T-helper 17 cell (primary cell): Measurements from ENCODE around the gene MSL1. TPM values are rescaled to one million over a fixed set of nuclear protein-coding genes. Genes with fewer than 3 reads are reported as not detected.
A peak's percentile ranks its signal among the peaks of the same experiment; 100 is the strongest.

Experiments used
- ATAC-seq: fragments of 150-1000 bp; cut with Tn5 transposase; 2 replicates; pipeline ENCODE4 v1.10.0; 2021; ENCODE audit warnings: mild to moderate bottlenecking, moderate library complexity
- DNase-seq, 3 donors: peaks; one replicate each; pipeline versions ENCODE4 v3.0.0 to v3.0.0-alpha.2; 2020 to 2021
- H3K9me3 ChIP-seq: one replicate; pipeline ENCODE4 v1.7.0; 2013; ENCODE audit warnings: low read length, mild to moderate bottlenecking; ENCODE audit not compliant: control insufficient read depth, poor library complexity, severe bottlenecking
- H3K27ac Mint-ChIP-seq: one replicate; pipeline ENCODE4 v1.8.0; 2022; ENCODE audit warnings: mild to moderate bottlenecking, moderate library complexity, mixed read lengths
- H3K27me3 Mint-ChIP-seq: one replicate; pipeline ENCODE4 v1.8.0; 2022; ENCODE audit warnings: mixed read lengths
- H3K36me3 Mint-ChIP-seq: one replicate; pipeline ENCODE4 v1.8.0; 2022; ENCODE audit warnings: low read depth, mixed read lengths
- H3K4me1 Mint-ChIP-seq: one replicate; pipeline ENCODE4 v1.8.0; 2022; ENCODE audit warnings: mild to moderate bottlenecking, mixed read lengths
- H3K4me3 Mint-ChIP-seq: one replicate; pipeline ENCODE4 v1.8.0; 2022; ENCODE audit warnings: mild to moderate bottlenecking, moderate library complexity, mixed read lengths
- total RNA-seq, 4 donors: library from RNA in 2 of 4; stranded (reverse) in 2 of 4; gene quantifications; one replicate each; pipeline ENCODE4 v1.2.3 and lab custom pipeline; 2022 to 2026

The MSL1 gene, protein sequence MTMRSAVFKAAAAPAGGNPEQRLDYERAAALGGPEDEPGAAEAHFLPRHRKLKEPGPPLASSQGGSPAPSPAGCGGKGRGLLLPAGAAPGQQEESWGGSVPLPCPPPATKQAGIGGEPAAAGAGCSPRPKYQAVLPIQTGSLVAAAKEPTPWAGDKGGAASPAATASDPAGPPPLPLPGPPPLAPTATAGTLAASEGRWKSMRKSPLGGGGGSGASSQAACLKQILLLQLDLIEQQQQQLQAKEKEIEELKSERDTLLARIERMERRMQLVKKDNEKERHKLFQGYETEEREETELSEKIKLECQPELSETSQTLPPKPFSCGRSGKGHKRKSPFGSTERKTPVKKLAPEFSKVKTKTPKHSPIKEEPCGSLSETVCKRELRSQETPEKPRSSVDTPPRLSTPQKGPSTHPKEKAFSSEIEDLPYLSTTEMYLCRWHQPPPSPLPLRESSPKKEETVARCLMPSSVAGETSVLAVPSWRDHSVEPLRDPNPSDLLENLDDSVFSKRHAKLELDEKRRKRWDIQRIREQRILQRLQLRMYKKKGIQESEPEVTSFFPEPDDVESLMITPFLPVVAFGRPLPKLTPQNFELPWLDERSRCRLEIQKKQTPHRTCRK
- total RNA-seq (100 to 1,000 TPM; 101 to 106 TPM), total RNA-seq (lab: John Stamatoyannopoulos, UW) (136 to 218 reads per million in 2 donors)

DNA sequence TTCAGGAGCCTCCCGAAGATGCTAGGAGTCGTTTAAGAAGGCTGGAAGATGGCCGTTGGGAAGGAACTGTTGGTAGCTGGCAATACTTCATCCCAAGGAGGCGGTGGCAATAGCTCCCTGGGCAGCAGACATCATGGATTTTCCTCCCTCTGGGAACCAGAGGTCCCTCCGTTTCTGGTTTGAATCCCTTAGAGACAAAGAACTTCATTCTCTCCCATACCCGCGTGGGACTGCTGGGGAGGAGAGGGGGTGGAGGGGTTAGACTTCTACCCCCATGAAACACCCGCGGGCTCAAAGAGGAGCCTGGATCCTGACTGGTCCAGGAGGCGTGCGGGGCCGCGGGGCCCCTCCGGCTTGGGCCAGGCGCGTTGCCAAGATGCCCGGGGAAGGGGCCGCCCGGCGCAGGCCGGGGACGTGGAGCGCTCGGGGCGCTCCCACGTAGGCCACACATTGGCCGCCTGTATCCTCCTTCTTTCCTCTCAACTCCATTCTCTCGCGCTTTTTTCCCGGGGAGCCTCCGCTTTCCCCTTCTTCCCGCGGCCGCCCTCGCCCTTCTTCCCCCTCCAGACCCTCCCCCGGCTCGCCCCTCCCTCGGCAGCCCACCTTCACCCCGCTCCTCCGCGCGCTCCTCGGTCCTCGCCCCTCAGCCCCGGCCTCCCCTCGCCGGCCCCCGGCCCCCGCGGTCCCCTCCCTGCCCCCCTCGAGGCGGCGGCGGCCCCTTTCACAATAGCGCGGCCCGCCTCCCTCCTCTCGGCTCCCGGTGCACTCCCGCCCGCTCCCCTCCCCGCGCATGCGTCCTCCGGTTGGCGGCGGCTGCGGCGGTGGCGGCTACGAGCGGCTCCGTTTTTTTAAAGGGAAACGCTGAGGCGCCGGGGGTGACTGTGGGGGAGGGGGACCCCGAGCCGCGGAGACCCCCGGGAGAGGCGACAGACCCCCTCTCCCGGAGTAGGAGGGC, at the start of gene MSL1:
Gene MSL1 (plus strand): TSS at position 791 of the 955 bp plus-strand sequence. CDS start 642 bp downstream, outside the sequence.
- Mint-ChIP-seq H3K4me3 (peak within 1 kb of the TSS; percentile 99), H3K36me3 (peaks cover 2% of the 10 kb centered on the region), H3K4me1 (peaks cover 36% of the 10 kb centered on the region), H3K27me3 (no peaks in the 10 kb centered on the region), H3K27ac (peak within 1 kb of the TSS; percentile 97)
- DNase-seq (peak; percentile 84 to 86 (median 86)), ATAC-seq (peak; percentile 78)
- H3K9me3 ChIP-seq, result no peaks in the 10 kb centered on the region

DNA sequence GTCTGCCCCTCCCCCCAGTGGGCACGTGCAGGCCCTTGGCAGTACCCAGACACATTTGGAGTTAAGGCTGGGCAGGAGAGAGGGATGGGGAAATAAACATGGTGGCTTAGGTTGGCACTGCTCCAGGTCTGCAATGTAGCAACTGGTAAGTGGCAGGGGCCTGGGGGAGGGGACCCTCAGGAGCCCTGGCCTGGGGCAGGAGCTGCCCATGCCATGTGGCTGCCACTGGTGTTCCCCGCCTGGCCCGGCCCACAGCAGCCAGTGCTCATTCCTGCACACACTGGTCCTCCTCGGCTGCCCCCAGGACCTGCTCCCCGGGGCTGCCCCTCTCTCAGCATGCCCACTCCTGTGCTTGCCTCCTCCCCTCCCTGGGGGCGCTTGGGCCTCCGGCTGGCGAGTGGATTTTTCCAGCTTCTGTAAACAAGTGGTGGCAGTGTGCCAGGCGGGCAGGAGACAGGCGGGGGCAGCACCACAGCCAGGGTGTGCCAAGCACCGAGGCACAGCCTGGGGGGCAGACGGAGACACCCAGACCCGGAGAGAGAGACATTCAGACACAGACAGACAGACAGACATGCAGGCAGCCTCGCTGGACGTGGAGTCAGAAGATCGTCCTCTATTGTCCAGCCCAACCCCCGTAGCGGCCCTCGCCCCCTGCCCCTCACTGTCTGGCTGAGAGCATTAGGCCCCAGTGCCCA, 49.6 kb upstream of the MSL1 start:
- Mint-ChIP-seq H3K27ac (peak overlapping the region; percentile 47), H3K4me3 (no peak overlapping the region)

DNA sequence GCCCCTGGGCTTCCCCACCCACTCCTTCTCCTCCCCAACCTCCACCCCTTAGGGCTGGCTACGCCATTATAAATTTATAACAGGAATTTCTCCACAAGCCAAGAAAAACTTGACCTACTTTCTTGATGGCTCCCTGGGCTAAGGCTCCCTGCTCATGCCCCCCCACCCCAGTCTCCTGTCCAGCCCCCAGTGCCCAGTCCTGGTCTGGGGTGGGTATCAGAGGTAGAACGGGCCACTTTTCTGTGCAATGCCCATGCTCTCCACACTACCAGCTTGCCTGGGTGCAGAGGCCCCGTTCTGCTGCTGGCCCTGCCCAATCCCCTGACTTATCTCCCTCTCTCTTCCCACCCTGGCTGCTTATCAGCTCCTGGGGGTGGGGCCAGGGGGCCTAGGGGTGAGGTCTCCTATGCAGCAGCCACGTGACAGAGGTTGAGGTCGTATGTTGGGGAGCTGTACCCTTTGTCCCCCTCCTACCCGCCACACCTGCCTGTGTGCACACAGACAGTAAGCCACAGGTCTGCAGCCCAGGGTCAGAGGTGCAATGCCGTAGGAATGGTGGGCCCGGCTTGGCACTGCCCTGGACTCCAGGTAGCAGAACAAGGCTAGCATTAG, 48.9 kb upstream of the MSL1 start:
- peaks cover 44% of the 10 kb centered on the region for H3K4me1 Mint-ChIP-seq

More for the DNA sequence above, 49.6 kb upstream of the MSL1 start:
- Mint-ChIP-seq H3K27me3 (no peaks in the 10 kb centered on the region), H3K4me1 (peaks cover 48% of the 10 kb centered on the region), H3K36me3 (peaks cover 2% of the 10 kb centered on the region)
- DNase-seq (no peak), ATAC-seq (no peak)
- no peaks in the 10 kb centered on the region for H3K9me3 ChIP-seq

DNA sequence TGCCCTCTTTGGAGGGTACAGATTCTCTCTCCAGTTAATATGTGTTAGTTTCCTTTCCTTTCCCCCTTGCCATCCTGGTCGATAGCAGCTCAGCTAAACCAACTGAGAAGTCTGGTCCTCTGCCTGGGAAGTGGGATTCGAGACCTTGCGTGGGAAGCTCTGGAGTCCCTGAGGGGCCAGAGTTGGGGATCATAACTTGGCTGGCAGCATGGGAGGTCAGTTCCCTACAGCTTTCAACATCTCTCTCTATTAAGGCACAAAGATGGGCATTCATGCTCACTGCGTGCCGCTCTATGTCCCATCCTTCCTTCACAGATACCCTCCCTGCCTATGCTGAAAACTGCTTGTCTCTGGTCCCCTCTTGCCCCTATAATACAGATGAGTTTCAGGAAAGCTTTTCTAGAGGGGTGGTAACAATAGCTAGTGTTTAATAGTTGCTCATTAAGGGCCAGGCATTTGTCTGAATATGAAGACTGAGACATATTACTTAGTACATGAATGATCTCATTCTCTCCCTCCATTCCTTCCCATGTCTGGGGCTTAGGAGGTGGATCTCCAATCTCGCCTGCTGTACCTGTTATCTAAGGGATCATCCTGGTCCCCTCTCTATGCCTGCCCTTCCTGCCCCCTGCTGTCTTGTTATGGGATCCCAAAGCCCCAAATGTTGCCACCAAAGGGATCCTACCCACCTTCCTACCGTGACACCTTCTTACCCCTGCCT, 48.2 kb upstream of the MSL1 start:
- peak overlapping the region; percentile 47 for H3K27ac Mint-ChIP-seq
- ATAC-seq (no peak), DNase-seq (no peak)
- peaks cover 41% of the 10 kb centered on the region for H3K4me1 Mint-ChIP-seq
- H3K4me3 Mint-ChIP-seq, result no peak overlapping the region
- no peaks in the 10 kb centered on the region for H3K27me3 Mint-ChIP-seq
- no peaks in the 10 kb centered on the region for H3K9me3 ChIP-seq
- H3K36me3 Mint-ChIP-seq, result peaks cover 4% of the 10 kb centered on the region

More for the DNA sequence above, 48.9 kb upstream of the MSL1 start:
- Mint-ChIP-seq H3K27me3 (no peaks in the 10 kb centered on the region), H3K4me3 (no peak overlapping the region), H3K36me3 (peaks cover 3% of the 10 kb centered on the region), H3K27ac (peak overlapping the region; percentile 47)
- H3K9me3 ChIP-seq, result no peaks in the 10 kb centered on the region
- ATAC-seq, result no peak
- DNase-seq, result no peak

DNA sequence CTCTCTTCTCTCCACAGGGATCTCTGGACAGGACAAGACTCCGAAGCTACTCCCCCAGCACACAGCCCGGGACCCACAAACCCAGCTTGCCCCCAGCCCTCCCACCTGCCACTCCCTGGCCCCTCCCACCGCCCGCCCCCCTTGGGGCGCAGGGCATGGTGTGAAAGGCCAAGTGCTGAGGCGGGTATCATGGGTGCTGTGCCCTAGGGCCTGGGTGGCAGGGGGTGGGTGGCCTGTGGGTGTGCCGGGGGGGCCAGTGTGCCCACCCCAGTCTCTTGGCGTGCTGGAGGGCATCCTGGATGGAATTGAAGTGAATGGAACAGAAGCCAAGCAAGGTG, 47.6 kb upstream of the MSL1 start:
- no peak overlapping the region for H3K27ac Mint-ChIP-seq
- H3K4me1 Mint-ChIP-seq, result peaks cover 36% of the 10 kb centered on the region
- no peak overlapping the region for H3K4me3 Mint-ChIP-seq
- no peaks in the 10 kb centered on the region for H3K27me3 Mint-ChIP-seq
- DNase-seq, result no peak
- no peak for ATAC-seq
- H3K9me3 ChIP-seq, result no peaks in the 10 kb centered on the region
- peaks cover 4% of the 10 kb centered on the region for H3K36me3 Mint-ChIP-seq

DNA sequence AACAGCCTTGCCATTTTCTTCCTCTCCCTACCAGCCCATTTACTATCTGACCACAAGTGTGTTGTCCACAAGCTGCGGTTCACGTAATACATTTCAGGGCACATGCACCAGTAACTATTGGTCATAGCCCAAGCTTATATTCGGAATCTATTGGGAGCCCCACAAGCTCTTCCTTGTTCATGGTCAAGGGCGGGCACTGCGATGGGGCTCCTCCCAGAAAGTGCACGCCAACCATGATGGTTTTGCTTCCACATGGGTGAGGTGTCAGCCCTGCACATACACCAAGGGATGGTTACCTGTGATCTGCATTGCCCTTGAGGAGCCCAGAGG, 46.9 kb upstream of the MSL1 start:
- no peaks in the 10 kb centered on the region for H3K9me3 ChIP-seq
- H3K27me3 Mint-ChIP-seq, result no peaks in the 10 kb centered on the region
- H3K4me1 Mint-ChIP-seq, result peaks cover 29% of the 10 kb centered on the region
- no peak overlapping the region for H3K4me3 Mint-ChIP-seq
- ATAC-seq (no peak), DNase-seq (no peak)
- H3K36me3 Mint-ChIP-seq, result peaks cover 4% of the 10 kb centered on the region
- H3K27ac Mint-ChIP-seq, result peak overlapping the region; percentile 51

DNA sequence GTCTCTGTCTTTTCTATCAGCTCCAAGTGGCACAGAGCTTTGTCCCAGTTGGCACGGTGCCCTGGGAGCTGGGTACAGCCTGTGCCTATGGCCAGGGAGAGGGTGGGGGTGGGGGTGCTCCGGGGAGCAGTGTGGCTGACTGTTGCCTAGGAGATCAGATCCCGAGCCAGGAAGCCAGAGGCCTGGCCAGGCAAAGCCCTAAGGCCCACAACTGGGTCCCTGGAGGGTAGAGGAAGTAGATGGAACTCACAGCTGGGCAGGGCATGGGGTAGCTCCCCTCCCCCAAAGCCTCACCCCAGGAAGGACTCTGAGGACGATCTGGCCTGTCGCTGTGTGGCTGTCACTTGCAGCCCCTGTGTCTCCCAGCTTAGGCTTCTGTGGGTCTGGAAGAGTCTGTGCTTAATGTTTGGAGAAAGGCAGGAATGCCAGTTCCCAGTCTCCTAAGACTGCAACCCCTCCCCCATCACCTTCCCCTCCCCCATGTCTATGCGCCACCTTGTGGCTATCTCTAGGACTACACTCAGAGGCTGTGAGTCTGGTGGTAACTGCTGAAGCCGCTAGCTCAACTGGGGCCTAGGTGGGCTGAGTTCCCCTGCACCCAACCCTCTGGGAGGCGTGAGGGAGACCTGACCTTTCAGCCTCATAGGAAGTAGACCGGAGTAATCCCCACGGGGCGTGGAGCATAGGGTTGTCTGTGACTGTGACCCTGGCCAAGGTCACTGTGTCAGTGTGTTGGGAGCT, 46.4 kb upstream of the MSL1 start:
- H3K9me3 ChIP-seq, result no peaks in the 10 kb centered on the region
- peak; percentile 91 for ATAC-seq
- peaks cover 25% of the 10 kb centered on the region for H3K4me1 Mint-ChIP-seq
- H3K36me3 Mint-ChIP-seq, result peaks cover 4% of the 10 kb centered on the region
- peak; percentile 39 to 69 (median 58) for DNase-seq
- H3K27ac Mint-ChIP-seq, result peak overlapping the region; percentile 51
- H3K4me3 Mint-ChIP-seq, result peak overlapping the region; percentile 43
- no peaks in the 10 kb centered on the region for H3K27me3 Mint-ChIP-seq

DNA sequence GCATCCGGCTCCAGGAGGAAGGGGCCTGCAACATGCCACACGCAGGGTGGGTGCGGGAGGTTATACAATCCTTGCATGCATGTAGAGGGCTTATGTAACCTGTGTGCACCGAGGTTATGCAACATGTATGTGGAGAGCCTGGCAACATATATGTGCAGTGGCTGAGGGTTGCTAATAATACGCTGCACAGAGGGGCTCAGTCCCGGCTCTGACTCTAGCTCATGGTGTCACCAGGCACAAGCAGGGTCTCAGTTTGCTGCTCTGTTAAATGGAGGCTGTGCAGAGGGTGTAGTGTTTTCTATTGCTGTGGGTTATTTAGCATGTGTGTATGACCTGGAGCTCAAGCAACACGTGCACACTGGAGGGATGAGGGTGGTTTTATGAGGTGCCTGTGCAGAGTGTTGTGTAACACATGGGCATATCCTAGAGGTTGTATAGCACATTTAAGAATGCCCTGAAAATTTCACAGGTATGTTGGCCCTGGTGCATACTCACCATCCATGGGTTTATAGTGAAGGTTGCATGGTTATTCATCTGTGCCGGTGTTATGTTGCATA, 45.8 kb upstream of the MSL1 start:
- Mint-ChIP-seq H3K4me1 (peaks cover 21% of the 10 kb centered on the region), H3K27me3 (no peaks in the 10 kb centered on the region), H3K36me3 (peaks cover 4% of the 10 kb centered on the region), H3K27ac (peak overlapping the region; percentile 51), H3K4me3 (no peak overlapping the region)
- H3K9me3 ChIP-seq, result no peaks in the 10 kb centered on the region
- DNase-seq (no peak), ATAC-seq (no peak)

DNA sequence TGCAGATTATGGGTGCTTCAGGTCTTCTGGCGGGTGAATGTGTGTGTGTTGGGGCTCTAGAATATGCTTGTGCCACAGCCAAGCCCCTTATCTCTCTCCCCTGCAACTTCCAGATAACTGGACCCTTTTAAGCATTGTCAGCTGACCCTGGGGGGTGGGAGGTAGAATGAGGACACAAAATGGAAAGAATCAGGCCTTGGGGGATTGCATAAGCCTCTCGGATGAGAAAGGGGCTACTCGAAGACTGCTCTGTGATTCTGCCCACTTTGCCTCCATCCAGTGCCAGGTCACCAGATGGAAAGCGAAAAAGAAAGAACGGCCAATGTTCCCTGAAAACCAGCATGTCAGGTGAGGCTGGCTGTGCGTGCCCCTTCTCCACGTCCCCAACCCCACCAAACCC, 45.2 kb upstream of the MSL1 start:
- Mint-ChIP-seq H3K4me1 (peaks cover 21% of the 10 kb centered on the region), H3K27me3 (no peaks in the 10 kb centered on the region), H3K4me3 (no peak overlapping the region), H3K36me3 (peaks cover 4% of the 10 kb centered on the region), H3K27ac (no peak overlapping the region)
- H3K9me3 ChIP-seq, result no peaks in the 10 kb centered on the region
- DNase-seq, result no peak
- ATAC-seq, result no peak

DNA sequence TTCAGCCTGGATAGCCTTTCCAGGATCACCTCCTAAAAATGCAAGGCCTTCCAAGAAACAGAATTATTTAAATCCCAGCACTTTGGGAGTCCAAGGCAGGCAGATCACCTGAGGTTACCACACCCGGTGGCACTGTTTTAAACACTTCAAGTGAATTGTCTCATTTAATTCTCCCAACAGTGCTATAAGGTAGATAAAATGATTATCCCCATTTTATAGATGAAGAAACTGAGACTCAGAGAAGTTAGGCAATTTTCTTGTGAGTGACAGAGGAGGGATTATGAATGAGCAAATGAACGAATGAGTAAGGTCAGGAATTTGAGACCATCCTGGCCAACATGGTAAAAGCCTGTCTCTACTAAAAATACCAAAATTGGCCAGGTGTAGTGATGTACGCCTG, 42.2 kb upstream of the MSL1 start:
- Mint-ChIP-seq H3K27ac (no peak overlapping the region), H3K36me3 (peaks cover 6% of the 10 kb centered on the region), H3K27me3 (no peaks in the 10 kb centered on the region), H3K4me1 (peaks cover 14% of the 10 kb centered on the region), H3K4me3 (no peak overlapping the region)
- DNase-seq (no peak), ATAC-seq (no peak)
- H3K9me3 ChIP-seq, result no peaks in the 10 kb centered on the region

DNA sequence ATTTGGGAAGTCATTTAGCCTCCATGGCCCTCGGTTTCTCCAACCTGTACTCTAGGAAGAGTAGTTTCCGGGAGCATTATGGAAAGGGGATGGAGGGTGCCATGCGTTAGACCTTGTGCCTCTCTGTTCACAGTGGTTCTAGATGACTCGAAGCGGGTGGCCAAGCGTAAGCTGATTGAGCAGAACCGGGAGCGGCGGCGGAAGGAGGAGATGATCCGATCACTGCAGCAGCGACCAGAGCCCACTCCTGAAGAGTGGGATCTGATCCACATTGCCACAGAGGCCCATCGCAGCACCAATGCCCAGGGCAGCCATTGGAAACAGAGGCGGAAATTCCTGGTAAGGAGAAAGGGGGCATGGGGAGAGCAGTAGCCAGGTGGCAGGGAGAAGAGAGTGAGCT, 37.3 kb upstream of the MSL1 start:
- peaks cover 14% of the 10 kb centered on the region for H3K4me1 Mint-ChIP-seq
- no peak for ATAC-seq

More for the DNA sequence above, 37.3 kb upstream of the MSL1 start:
- no peak for DNase-seq
- H3K27me3 Mint-ChIP-seq, result no peaks in the 10 kb centered on the region
- peaks cover 14% of the 10 kb centered on the region for H3K36me3 Mint-ChIP-seq
- H3K9me3 ChIP-seq, result no peaks in the 10 kb centered on the region
- no peak overlapping the region for H3K4me3 Mint-ChIP-seq
- H3K27ac Mint-ChIP-seq, result no peak overlapping the region
